ENCODE results near the gene KIF5A.
"Not testable (repeated sequence)": the region's sequence is repeated elsewhere in the genome, so short reads cannot be mapped to it uniquely, and the experiment has no call there.

Gene KIF5A

GRCh38 chr12:57558864-57559263 lies 9.0 kb downstream of the KIF5A start:
- no peak for DNase-seq

GRCh38 chr12:57560516-57560915 lies 10.7 kb downstream of the KIF5A start:
- no peak for DNase-seq

DNA sequence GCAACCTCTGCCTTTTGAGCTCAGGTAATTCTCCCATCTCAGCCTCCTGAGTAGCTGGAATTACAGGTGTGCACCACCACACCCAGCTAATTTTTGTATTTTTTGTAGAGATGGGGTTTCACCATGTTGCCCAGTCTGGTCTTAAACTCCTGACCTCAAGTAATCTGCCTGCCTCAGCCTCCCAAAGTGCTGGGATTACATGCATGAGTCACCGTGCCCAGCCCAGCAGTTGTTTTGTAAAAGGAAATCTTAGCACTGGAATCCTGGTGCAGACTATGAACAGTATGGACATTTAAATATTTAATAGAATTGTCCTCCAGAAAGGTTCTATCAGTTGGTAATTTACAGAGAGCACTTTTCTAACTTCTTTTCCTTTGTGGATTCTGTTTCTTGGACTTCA lies 11.3 kb downstream of the KIF5A start:
- not testable (repeated sequence) for DNase-seq

GRCh38 chr12:57563358-57563757 lies 13.5 kb downstream of the KIF5A start:
- DNase-seq, result no peak

- no peak for DNase-seq
Observed at GRCh38 chr12:57564178-57564740, 14.4 kb downstream of the KIF5A start.

- no peak for DNase-seq
Observed at GRCh38 chr12:57568838-57569237, 19.0 kb downstream of the KIF5A start.

- no peak for DNase-seq
Observed at GRCh38 chr12:57569858-57570257, 20.0 kb downstream of the KIF5A start.

DNA sequence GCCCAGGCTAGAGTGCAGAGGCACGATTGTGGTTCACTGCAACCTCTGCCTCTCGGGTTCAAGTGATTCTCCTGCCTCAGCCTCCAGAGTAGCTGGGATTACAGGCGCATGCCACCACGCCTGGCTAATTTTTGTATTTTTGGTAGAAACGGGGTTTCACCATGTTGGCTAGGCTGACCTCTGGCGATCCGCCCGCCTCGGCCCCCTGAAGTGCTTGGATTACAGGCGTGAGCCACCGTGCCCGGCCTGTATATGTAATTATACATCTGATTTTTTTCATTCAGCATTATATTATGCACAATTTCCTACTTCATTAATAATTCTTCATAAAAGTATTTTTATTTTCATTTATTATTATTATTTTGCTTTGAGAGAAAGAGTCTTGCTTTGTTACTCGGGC lies 20.6 kb downstream of the KIF5A start:
- DNase-seq, result not testable (repeated sequence)

GRCh38 chr12:57571926-57572762 lies 22.3 kb downstream of the KIF5A start:
- DNase-seq, result no peak

DNA sequence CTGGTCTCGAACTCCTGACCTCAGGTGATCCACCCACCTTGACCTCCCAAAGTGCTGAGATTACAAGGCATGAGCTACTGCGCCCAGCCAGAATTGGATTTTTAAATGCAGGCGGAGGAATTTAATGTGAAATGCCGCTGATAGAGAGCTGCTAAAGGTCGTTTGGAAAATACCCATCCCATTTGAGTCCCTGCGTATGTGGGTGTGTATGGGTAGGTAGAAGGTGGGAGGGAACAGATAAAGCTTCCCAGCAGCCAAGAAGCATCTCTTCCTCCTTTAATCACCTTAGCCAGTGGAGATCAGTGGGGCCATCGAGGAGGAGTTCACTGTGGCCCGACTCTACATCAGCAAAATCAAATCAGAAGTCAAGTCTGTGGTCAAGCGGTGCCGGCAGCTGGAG lies 25.0 kb downstream of the KIF5A start:
- DNase-seq, result no peak

DNA sequence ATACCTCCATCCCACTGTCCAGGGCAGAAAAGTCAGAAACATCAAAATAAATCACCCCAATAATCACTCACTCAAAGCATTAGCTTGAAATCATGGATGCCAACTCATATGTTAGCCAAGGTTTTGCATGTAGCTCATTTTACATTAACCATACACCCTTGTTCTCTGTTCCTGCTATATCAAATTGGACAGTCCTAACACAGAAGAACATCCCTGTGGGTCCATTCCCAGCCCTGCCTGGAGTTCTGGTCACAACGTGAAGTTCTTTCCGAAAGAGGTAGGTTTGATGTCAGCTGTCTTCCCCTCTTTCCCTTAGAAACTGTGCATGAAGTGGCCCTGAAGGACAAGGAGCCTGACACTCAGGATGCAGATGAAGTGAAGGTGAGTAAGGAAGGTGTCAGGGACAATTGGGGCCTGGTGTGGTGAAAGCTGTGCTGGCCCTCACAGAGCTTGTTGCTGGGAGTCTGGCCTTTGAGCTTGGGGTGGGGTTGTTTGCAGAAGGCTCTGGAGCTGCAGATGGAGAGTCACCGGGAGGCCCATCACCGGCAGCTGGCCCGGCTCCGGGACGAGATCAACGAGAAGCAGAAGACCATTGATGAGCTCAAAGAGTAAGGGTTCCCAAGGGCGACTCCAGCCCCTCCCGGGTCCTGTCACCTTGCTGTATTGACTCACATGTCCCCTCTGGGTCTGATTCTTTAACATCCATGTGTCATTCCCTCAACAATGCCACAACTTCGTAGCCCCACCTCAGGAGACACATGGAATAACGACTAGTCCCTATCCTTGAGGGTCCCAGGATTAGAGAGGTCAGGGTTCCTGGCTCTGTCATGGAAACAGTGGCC lies 26.1 kb downstream of the KIF5A start:
- no peak for DNase-seq

DNA sequence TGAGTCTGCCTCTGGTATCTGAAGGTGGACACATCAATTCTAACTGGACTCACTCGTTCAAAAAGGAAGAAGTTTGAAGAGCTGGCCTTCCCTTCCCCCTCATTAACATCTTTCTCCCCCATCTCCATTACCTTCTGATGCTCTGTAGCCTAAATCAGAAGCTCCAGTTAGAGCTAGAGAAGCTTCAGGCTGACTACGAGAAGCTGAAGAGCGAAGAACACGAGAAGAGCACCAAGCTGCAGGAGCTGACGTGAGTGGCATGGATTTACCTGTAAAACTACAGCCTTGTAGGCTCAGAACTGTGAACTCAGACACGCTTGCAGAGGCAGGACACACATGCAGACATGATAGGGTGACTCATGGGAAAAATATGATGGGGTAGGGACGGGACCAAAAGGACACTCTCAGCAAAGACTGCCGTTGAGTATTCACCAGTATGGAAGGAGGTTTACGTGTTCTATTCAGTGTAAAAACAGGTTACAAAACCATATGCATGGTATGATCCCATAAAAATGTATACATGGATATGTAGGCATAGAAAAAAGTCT lies 26.8 kb downstream of the KIF5A start:
- DNase-seq, result no peak

GRCh38 chr12:57577981-57578758 lies 28.3 kb downstream of the KIF5A start:
- no peak for DNase-seq

DNA sequence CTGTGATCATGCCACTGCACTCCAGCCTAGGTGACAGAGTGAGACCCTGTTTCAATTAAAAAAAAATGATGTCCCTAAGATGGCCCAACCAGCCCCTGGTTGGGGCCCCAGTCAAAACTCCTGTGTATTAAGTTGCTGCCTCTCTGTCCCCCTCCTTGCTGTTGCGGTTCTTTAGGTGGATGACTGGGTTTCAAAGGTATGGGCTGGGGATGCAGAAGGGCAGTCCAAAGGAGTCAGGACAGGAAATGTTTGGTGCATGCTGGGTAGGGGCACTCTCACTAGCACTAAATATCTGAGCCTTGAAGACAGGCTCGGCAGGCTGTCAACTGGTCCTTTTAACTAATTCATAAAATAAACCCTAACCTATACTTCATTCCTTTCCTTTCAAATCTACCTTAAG lies 29.2 kb downstream of the KIF5A start:
- no peak for DNase-seq

DNA sequence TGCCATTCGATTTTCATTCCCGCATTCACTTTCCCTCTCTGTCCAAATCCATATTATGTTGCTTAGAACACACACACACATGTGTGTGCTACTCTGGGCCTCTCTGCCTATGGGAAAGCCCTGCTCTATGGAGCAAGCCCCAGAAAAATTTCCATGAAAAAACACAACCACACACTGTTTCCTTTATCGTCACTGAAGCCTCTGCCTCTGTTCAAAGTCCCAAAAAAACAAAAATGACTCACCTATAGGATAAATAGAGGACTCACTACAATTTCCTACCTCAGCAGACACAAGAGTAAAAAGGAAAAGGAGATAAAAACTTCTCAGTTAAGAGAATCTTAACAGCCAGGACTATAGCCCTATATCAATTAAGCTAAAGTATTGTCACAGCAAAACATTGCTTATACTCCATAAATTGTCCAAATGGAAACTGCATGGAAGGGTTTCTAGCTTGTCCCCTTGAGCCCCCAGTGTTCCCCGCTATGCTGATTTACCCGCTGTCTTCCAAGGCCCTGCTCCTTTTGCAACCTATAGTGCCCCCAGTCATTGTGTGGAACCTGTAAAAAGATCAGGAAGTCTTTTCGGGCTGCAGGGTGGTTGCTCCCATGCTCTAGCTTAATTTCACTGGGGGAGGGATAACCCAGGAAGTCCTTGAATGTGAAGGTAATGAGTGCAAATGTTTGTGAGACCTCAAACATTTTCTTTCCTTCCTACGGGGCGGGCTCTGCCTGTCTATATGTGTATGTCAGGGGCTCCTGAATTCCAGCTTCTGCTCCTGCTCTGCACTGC lies 30.0 kb downstream of the KIF5A start:
- no peak for DNase-seq

DNA sequence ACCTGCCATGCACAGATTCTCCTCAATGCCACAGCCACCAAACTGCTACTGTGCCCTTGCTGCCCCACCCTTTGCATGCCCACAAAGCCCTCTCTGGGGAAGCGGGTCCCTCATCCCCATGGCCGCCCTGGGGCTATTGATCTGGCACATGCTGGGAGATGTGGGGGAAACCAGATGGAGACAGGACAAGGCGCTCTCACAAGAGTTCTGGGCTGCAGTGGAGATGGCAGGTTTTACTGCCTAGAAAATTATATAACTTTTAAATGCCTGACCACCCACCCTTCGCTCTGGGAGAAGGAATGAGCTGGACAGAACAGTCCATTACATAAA lies 30.6 kb downstream of the KIF5A start:
- DNase-seq, result no peak

DNA sequence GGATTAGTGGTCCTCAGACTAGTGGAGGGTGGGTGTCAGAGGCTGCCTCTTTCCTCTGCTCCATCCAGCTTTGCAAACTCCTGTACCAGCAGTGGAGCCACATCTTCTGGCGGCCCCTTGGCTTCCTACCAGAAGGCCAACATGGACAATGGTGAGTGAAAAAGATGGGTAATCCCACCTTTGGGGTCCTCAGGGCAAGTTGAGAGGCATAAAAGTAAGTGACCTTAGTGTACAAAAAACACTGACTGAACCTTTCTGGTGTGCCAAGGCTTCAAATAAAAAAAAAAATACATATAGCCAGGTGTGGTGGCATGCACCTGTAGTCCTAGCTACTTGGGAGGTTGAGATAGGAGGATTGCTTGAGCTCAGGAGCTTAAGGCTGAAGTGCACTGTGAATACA lies 32.0 kb downstream of the KIF5A start:
- no peak for DNase-seq

GRCh38 chr12:57582440-57582839 lies 32.6 kb downstream of the KIF5A start:
- no peak for DNase-seq

GRCh38 chr12:57583008-57583831 lies 33.4 kb downstream of the KIF5A start:
- peak; percentile 81 for DNase-seq

- DNase-seq, result no peak
Observed at GRCh38 chr12:57584050-57584449, 34.2 kb downstream of the KIF5A start.

- DNase-seq, result no peak
Observed at GRCh38 chr12:57584690-57585089, 34.8 kb downstream of the KIF5A start.

All from CD4-positive, alpha-beta T cell treated with Interleukin-4 for 4 hours (primary cell).